HepG2 (cell line): ENCODE measurements around the gene CHMP1A. TPM values are rescaled to one million over a fixed set of nuclear protein-coding genes. Genes with fewer than 3 reads are reported as not detected.

Experiments used
- ARNT ChIP-seq: fragments of 450-650 bp; IDR thresholded peaks from 2 replicates; pipeline ENCODE4 v1.6.1; 2017
- ARNT2 ChIP-seq: sonication (generic); formaldehyde crosslinking; IDR thresholded peaks from 2 replicates; pipeline ENCODE4 v1.8.0; 2022; ENCODE audit warnings: mild to moderate bottlenecking, low read depth, missing genetic modification reagents, moderate library complexity
- CBX5 ChIP-seq: sonication (generic); formaldehyde crosslinking; IDR thresholded peaks from 2 replicates; pipeline ENCODE4 v1.4.0; 2020; ENCODE audit warnings: missing genetic modification reagents, borderline replicate concordance
- CC2D1A ChIP-seq: sonication (generic); formaldehyde crosslinking; IDR thresholded peaks from 2 replicates; pipeline ENCODE4 v1.8.1; 2023; ENCODE audit warnings: mild to moderate bottlenecking, missing genetic modification reagents
- HES4 ChIP-seq: sonication (generic); formaldehyde crosslinking; IDR thresholded peaks from 2 replicates; pipeline ENCODE4 v1.9.0; 2021; ENCODE audit warnings: mild to moderate bottlenecking, missing genetic modification reagents, borderline replicate concordance
- HHEX ChIP-seq: IDR thresholded peaks from 2 replicates; pipeline ENCODE4 v1.6.1; 2016; ENCODE audit warnings: control low read depth
- HOXA3 ChIP-seq: sonication (generic); formaldehyde crosslinking; IDR thresholded peaks from 2 replicates; pipeline ENCODE4 v1.5.0; 2020; ENCODE audit warnings: missing genetic modification reagents
- KLF11 ChIP-seq: IDR thresholded peaks from 2 replicates; pipeline ENCODE4 v1.6.1; 2016; ENCODE audit warnings: missing compliant biosample characterization
- NFYB ChIP-seq: sonication (generic); formaldehyde crosslinking; IDR thresholded peaks from 2 replicates; pipeline ENCODE4 v1.4.0; 2020; ENCODE audit warnings: missing genetic modification reagents
- NKX3-1 ChIP-seq: sonication (generic); formaldehyde crosslinking; IDR thresholded peaks from 2 replicates; pipeline ENCODE4 v1.5.0; 2020; ENCODE audit warnings: missing genetic modification reagents
- PHF21A ChIP-seq: sonication (generic); formaldehyde crosslinking; IDR thresholded peaks from 2 replicates; pipeline ENCODE4 v1.5.0; 2020; ENCODE audit warnings: mild to moderate bottlenecking, missing genetic modification reagents
- POLR2A ChIP-seq, 2 experiments: IDR thresholded peaks; 2 replicates each; pipeline ENCODE4 v1.6.1; 2011; ENCODE audit warnings: low read depth in 2 of 2, low read length in 2 of 2, mild to moderate bottlenecking in 1 of 2, moderate library complexity in 1 of 2; ENCODE audit not compliant: insufficient read depth in 1 of 2
- RBM39 ChIP-seq: fragments of 200-400 bp; formaldehyde crosslinking; IDR thresholded peaks from one replicate; pipeline ENCODE4 v1.6.1; 2018; ENCODE audit warnings: antibody characterized with exemption, mild to moderate bottlenecking, low read depth, low read length; ENCODE audit not compliant: poor library complexity, severe bottlenecking
- SMARCE1 ChIP-seq: fragments of 450-650 bp; IDR thresholded peaks from 2 replicates; pipeline ENCODE4 v1.6.1; 2017; ENCODE audit warnings: borderline replicate concordance
- SNAPC2 ChIP-seq: sonication (generic); formaldehyde crosslinking; IDR thresholded peaks from 2 replicates; pipeline ENCODE4 v1.8.1; 2022; ENCODE audit warnings: mild to moderate bottlenecking, missing genetic modification reagents
- TARDBP ChIP-seq: sonication (generic); formaldehyde crosslinking; IDR thresholded peaks from 2 replicates; pipeline ENCODE4 v1.8.0; 2022; ENCODE audit warnings: mild to moderate bottlenecking, missing genetic modification reagents
- ZFP41 ChIP-seq: sonication (generic); formaldehyde crosslinking; IDR thresholded peaks from 2 replicates; pipeline ENCODE4 v1.4.0; 2020; ENCODE audit warnings: mild to moderate bottlenecking, missing genetic modification reagents, borderline replicate concordance
- ZNF333 ChIP-seq: sonication (generic); formaldehyde crosslinking; IDR thresholded peaks from 2 replicates; pipeline ENCODE4 v1.4.0; 2020; ENCODE audit warnings: mild to moderate bottlenecking, missing genetic modification reagents, borderline replicate concordance
- ZNF367 ChIP-seq: sonication (generic); formaldehyde crosslinking; IDR thresholded peaks from 2 replicates; pipeline ENCODE4 v1.4.0; 2020; ENCODE audit warnings: missing genetic modification reagents, borderline replicate concordance
- ZNF605 ChIP-seq: sonication (generic); formaldehyde crosslinking; IDR thresholded peaks from 2 replicates; pipeline ENCODE4 v1.8.0; 2022; ENCODE audit warnings: mild to moderate bottlenecking, missing genetic modification reagents
- ZNF672 ChIP-seq: sonication (generic); formaldehyde crosslinking; IDR thresholded peaks from 2 replicates; pipeline ENCODE4 v1.8.1; 2022; ENCODE audit warnings: missing genetic modification reagents
- ZNF674 ChIP-seq: sonication (generic); formaldehyde crosslinking; IDR thresholded peaks from 2 replicates; pipeline ENCODE4 v1.5.0; 2020; ENCODE audit warnings: low read depth, mild to moderate bottlenecking, missing genetic modification reagents
- ZNF777 ChIP-seq: sonication (generic); formaldehyde crosslinking; IDR thresholded peaks from 2 replicates; pipeline ENCODE4 v1.4.0; 2020; ENCODE audit warnings: missing genetic modification reagents
- ZNF792 ChIP-seq: IDR thresholded peaks from 2 replicates; pipeline ENCODE4 v1.6.1; 2016
- ZNF841 ChIP-seq: sonication (generic); formaldehyde crosslinking; IDR thresholded peaks from 2 replicates; pipeline ENCODE4 v1.8.1; 2023; ENCODE audit warnings: missing genetic modification reagents, borderline replicate concordance
- polyA plus RNA-seq, 8 experiments: library from polyadenylated mRNA; depleted of rRNA in 3 of 8; stranded (reverse) in 7 of 8; unstranded in 1 of 8; fragments of >200 nt; fragmentation: Illumina TruSeq in 4 of 8; extraction: Trizol in 4 of 8; gene quantifications; 2 replicates each; pipeline versions ENCODE4 v1.2.1 to v1.2.3, GENCODE V29; 2011 to 2016; ENCODE audit warnings: low read depth in 4 of 8, missing spikeins in 1 of 8, mixed read lengths in 1 of 8; ENCODE audit not compliant: insufficient read depth in 1 of 8
- total RNA-seq, 5 experiments: library from RNA; depleted of rRNA; stranded (reverse); fragments of >200 nt; fragmentation: Illumina TruSeq; extraction: Trizol; gene quantifications; 2 replicates each; pipeline ENCODE4 v1.2.3, GENCODE V29; 2016; ENCODE audit warnings: low read depth in 1 of 5
- TF ChIP-seq, protein P1 (sequence below): sonication (generic); formaldehyde crosslinking; IDR thresholded peaks from 2 replicates; pipeline ENCODE4 v1.4.0; 2020; ENCODE audit warnings: mild to moderate bottlenecking, missing genetic modification reagents, borderline replicate concordance
- TF ChIP-seq, protein P2 (sequence below): sonication (generic); formaldehyde crosslinking; IDR thresholded peaks from 2 replicates; pipeline ENCODE4 v1.5.0; 2020; ENCODE audit warnings: mild to moderate bottlenecking, missing genetic modification reagents, borderline replicate concordance
- TF ChIP-seq, protein P3 (sequence below): sonication (generic); formaldehyde crosslinking; IDR thresholded peaks from 2 replicates; pipeline ENCODE4 v1.8.1; 2023; ENCODE audit warnings: mild to moderate bottlenecking, missing genetic modification reagents

The CHMP1A gene
- total and polyA plus RNA-seq, 2 of the 13 experiments (the other 11 are each of a cell fraction or from before 2014, with no cell fraction given): 69.4 to 73.3 TPM

DNA sequence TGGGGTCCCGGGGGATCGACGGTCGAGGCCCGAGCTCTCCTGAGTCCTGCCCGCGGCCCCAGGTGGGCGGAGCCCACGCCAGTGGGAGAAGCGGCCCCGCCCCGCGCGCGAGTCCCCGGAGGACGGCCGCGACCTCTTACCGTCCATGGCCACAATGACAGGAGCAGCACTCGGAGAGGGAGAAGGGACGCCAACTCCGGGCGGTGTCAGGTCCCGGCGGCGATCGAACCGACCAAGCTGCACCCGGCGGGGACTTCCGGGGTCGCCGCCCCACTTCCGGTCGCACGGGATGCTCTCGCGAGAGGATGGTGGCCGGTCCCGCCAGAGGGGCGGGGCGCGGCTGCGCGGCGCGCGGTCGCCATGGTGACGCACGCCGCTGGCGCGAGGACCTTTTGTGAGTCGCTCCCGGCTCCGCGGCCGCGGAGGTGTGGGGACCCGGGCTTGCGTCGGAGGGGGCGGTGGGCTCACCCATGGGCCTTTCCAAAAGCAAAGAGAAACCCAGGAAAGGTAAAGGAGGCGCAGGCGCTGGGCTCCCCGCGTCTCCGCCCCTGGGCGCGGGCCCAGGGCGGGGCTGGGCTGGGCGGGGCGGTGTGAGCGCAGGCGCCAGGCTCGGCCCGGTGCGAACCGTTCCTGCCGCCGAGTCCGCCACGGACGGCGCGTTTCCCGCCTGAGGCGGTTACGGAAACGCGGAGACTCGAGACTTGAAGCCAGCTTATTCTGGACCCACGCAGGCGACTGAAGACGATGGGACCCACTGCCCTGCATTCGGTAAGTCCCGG, at the start of gene CHMP1A, which contains the start of gene SPATA33 (continued):
- TF ChIP-seq HHEX (no peak), KLF11 (CRISPR knock-in tag) (peak; percentile 3; the same call in 1 of the 2 replicates), ZNF792 (CRISPR knock-in tag) (peak; percentile 67), ARNT2 (CRISPR knock-in tag) (peak; percentile 98), ZNF672 (CRISPR knock-in tag) (no peak), PHF21A (CRISPR knock-in tag) (no peak), SNAPC2 (no peak), TARDBP (peak; percentile 65; the same call in 1 of the 2 replicates), CC2D1A (CRISPR knock-in tag) (no peak), HES4 (CRISPR knock-in tag) (peak; percentile 87; the same call in 1 of the 2 replicates), ARNT (no peak), SMARCE1 (no peak), ZNF605 (CRISPR knock-in tag) (no peak), NKX3-1 (CRISPR knock-in tag) (0 out of 2 replicates have a peak, but pooled peaks have one; percentile 49), HOXA3 (CRISPR knock-in tag) (peak; percentile 88), POLR2A (IDR thresholded peaks at IDR 0.05; ENCODE audit: insufficient read depth in 1 of 2, low read depth in 2 of 2, low read length in 2 of 2) (peak; percentile 62 to 72), CBX5 (CRISPR knock-in tag) (peak; percentile 59; the same call in 1 of the 2 replicates), ZFP41 (CRISPR knock-in tag) (peak; percentile 64; the same call in 1 of the 2 replicates), ZNF333 (no peak; the same call in 1 of the 2 replicates), ZNF674 (CRISPR knock-in tag) (no peak), ZNF841 (no peak; the same call in 1 of the 2 replicates), ZNF777 (CRISPR knock-in tag) (peak; percentile 12; the same call in 1 of the 2 replicates), ZNF367 (no peak; the same call in 1 of the 2 replicates), NFYB (CRISPR knock-in tag) (peak; percentile 21; the same call in 1 of the 2 replicates), RBM39 (peak; percentile 33)
- TF ChIP-seq, protein P1, sequence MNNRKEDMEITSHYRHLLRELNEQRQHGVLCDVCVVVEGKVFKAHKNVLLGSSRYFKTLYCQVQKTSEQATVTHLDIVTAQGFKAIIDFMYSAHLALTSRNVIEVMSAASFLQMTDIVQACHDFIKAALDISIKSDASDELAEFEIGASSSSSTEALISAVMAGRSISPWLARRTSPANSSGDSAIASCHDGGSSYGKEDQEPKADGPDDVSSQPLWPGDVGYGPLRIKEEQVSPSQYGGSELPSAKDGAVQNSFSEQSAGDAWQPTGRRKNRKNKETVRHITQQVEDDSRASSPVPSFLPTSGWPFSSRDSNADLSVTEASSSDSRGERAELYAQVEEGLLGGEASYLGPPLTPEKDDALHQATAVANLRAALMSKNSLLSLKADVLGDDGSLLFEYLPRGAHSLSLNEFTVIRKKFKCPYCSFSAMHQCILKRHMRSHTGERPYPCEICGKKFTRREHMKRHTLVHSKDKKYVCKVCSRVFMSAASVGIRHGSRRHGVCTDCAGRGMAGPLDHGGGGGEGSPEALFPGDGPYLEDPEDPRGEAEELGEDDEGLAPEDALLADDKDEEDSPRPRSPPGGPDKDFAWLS: no peak
- TF ChIP-seq, protein P2, sequence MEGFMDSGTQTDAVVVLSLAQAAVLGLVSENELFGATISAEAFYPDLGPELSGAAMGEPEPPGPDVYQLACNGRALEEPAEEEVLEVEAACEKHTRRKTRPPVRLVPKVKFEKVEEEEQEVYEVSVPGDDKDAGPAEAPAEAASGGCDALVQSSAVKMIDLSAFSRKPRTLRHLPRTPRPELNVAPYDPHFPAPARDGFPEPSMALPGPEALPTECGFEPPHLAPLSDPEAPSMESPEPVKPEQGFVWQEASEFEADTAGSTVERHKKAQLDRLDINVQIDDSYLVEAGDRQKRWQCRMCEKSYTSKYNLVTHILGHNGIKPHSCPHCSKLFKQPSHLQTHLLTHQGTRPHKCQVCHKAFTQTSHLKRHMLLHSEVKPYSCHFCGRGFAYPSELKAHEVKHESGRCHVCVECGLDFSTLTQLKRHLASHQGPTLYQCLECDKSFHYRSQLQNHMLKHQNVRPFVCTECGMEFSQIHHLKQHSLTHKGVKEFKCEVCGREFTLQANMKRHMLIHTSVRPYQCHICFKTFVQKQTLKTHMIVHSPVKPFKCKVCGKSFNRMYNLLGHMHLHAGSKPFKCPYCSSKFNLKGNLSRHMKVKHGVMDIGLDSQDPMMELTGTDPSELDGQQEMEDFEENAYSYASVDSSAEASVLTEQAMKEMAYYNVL: peak; percentile 53; the same call in 1 of the 2 replicates
- TF ChIP-seq, protein P3, sequence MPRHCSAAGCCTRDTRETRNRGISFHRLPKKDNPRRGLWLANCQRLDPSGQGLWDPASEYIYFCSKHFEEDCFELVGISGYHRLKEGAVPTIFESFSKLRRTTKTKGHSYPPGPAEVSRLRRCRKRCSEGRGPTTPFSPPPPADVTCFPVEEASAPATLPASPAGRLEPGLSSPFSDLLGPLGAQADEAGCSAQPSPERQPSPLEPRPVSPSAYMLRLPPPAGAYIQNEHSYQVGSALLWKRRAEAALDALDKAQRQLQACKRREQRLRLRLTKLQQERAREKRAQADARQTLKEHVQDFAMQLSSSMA: no peak
